Activated naive CD4-positive, alpha-beta T cell treated with anti-CD3 and anti-CD28 coated beads, Interleukin-2, amount 50 U/mL, for 24 hours (primary cell): ENCODE measurements around the gene DPP4.
"Not testable (repeated sequence)": the region's sequence is repeated elsewhere in the genome, so short reads cannot be mapped to it uniquely, and the experiment has no call there.

Experiments
- H3K27ac Mint-ChIP-seq: one replicate; pipeline ENCODE4 v1.8.0; 2021; ENCODE audit warnings: mild to moderate bottlenecking, mixed read lengths
- H3K27me3 Mint-ChIP-seq: one replicate; pipeline ENCODE4 v1.8.0; 2021; ENCODE audit warnings: mixed read lengths
- H3K36me3 Mint-ChIP-seq: one replicate; pipeline ENCODE4 v1.8.0; 2021; ENCODE audit warnings: mixed read lengths
- H3K4me1 Mint-ChIP-seq: one replicate; pipeline ENCODE4 v1.8.0; 2021; ENCODE audit warnings: mixed read lengths
- H3K4me3 Mint-ChIP-seq: one replicate; pipeline ENCODE4 v1.8.0; 2021; ENCODE audit warnings: mild to moderate bottlenecking, mixed read lengths
- H3K9me3 Mint-ChIP-seq: one replicate; pipeline ENCODE4 v1.8.0; 2021; ENCODE audit warnings: mixed read lengths

DPP4 gene

GRCh38 chr2:161980976-161981375 lies 93.0 kb downstream of the DPP4 start:
- Mint-ChIP-seq H3K27me3 (peaks cover 2% of the 10 kb centered on the region), H3K4me1 (peaks cover 32% of the 10 kb centered on the region), H3K27ac (no peak overlapping the region), H3K36me3 (no peaks in the 10 kb centered on the region), H3K4me3 (no peak overlapping the region), H3K9me3 (no peaks in the 10 kb centered on the region)

GRCh38 chr2:161979490-161979889 lies 94.5 kb downstream of the DPP4 start:
- peaks cover 2% of the 10 kb centered on the region for H3K27me3 Mint-ChIP-seq
- no peaks in the 10 kb centered on the region for H3K36me3 Mint-ChIP-seq
- no peaks in the 10 kb centered on the region for H3K9me3 Mint-ChIP-seq
- H3K27ac Mint-ChIP-seq: no peak overlapping the region
- H3K4me1 Mint-ChIP-seq: peaks cover 42% of the 10 kb centered on the region
- no peak overlapping the region for H3K4me3 Mint-ChIP-seq

- not testable (repeated sequence) for H3K9me3 Mint-ChIP-seq, H3K27ac Mint-ChIP-seq
- peaks cover 48% of the 10 kb centered on the region for H3K4me1 Mint-ChIP-seq
These were observed 96.1 kb downstream of the DPP4 start for GRCh38 chr2:161977926-161978325.

GRCh38 chr2:161976917-161977316 lies 97.1 kb downstream of the DPP4 start:
- no peak overlapping the region for H3K4me3 Mint-ChIP-seq
- no peaks in the 10 kb centered on the region for H3K9me3 Mint-ChIP-seq
- no peaks in the 10 kb centered on the region for H3K36me3 Mint-ChIP-seq
- H3K27ac Mint-ChIP-seq: no peak overlapping the region
- peaks cover 2% of the 10 kb centered on the region for H3K27me3 Mint-ChIP-seq
- peaks cover 48% of the 10 kb centered on the region for H3K4me1 Mint-ChIP-seq

More at GRCh38 chr2:161977926-161978325, 96.1 kb downstream of the DPP4 start:
- H3K27me3 Mint-ChIP-seq, H3K36me3 Mint-ChIP-seq, H3K4me3 Mint-ChIP-seq: not testable (repeated sequence)

GRCh38 chr2:161976295-161976694 lies 97.7 kb downstream of the DPP4 start:
- peaks cover 44% of the 10 kb centered on the region for H3K4me1 Mint-ChIP-seq
- no peak overlapping the region for H3K4me3 Mint-ChIP-seq
- H3K27me3 Mint-ChIP-seq: peaks cover 2% of the 10 kb centered on the region
- H3K36me3 Mint-ChIP-seq: no peaks in the 10 kb centered on the region
- no peaks in the 10 kb centered on the region for H3K9me3 Mint-ChIP-seq
- no peak overlapping the region for H3K27ac Mint-ChIP-seq

- H3K36me3 Mint-ChIP-seq: no peaks in the 10 kb centered on the region
- H3K27me3 Mint-ChIP-seq: peaks cover 2% of the 10 kb centered on the region
- H3K4me1 Mint-ChIP-seq: peaks cover 41% of the 10 kb centered on the region
- no peak overlapping the region for H3K4me3 Mint-ChIP-seq
- H3K9me3 Mint-ChIP-seq: no peaks in the 10 kb centered on the region
- no peak overlapping the region for H3K27ac Mint-ChIP-seq
These were observed 98.2 kb downstream of the DPP4 start for GRCh38 chr2:161975813-161976160.

GRCh38 chr2:161975062-161975812 lies 98.8 kb downstream of the DPP4 start:
- Mint-ChIP-seq H3K27me3 (peaks cover 2% of the 10 kb centered on the region), H3K9me3 (no peaks in the 10 kb centered on the region), H3K4me3 (no peak overlapping the region), H3K36me3 (no peaks in the 10 kb centered on the region), H3K4me1 (peaks cover 39% of the 10 kb centered on the region), H3K27ac (peak overlapping the region; percentile 24)

GRCh38 chr2:161974461-161974860 lies 99.6 kb downstream of the DPP4 start:
- Mint-ChIP-seq H3K27ac (no peak overlapping the region), H3K4me1 (peaks cover 35% of the 10 kb centered on the region), H3K27me3 (peaks cover 2% of the 10 kb centered on the region), H3K36me3 (no peaks in the 10 kb centered on the region), H3K4me3 (no peak overlapping the region), H3K9me3 (no peaks in the 10 kb centered on the region)

GRCh38 chr2:161972866-161973265 lies 101.1 kb downstream of the DPP4 start:
- H3K4me1 Mint-ChIP-seq: peaks cover 29% of the 10 kb centered on the region
- no peak overlapping the region for H3K4me3 Mint-ChIP-seq
- peaks cover 2% of the 10 kb centered on the region for H3K27me3 Mint-ChIP-seq
- H3K36me3 Mint-ChIP-seq: no peaks in the 10 kb centered on the region
- no peak overlapping the region for H3K27ac Mint-ChIP-seq
- no peaks in the 10 kb centered on the region for H3K9me3 Mint-ChIP-seq

- no peaks in the 10 kb centered on the region for H3K9me3 Mint-ChIP-seq
- H3K4me1 Mint-ChIP-seq: peaks cover 29% of the 10 kb centered on the region
- no peak overlapping the region for H3K4me3 Mint-ChIP-seq
- H3K27ac Mint-ChIP-seq: peak overlapping the region; percentile 10
- peaks cover 1% of the 10 kb centered on the region for H3K27me3 Mint-ChIP-seq
- no peaks in the 10 kb centered on the region for H3K36me3 Mint-ChIP-seq
These were observed 101.8 kb downstream of the DPP4 start for GRCh38 chr2:161972232-161972631.

- H3K27me3 Mint-ChIP-seq: no peaks in the 10 kb centered on the region
- H3K27ac Mint-ChIP-seq: no peak overlapping the region
- H3K9me3 Mint-ChIP-seq: no peaks in the 10 kb centered on the region
- H3K4me1 Mint-ChIP-seq: peaks cover 29% of the 10 kb centered on the region
- no peak overlapping the region for H3K4me3 Mint-ChIP-seq
- H3K36me3 Mint-ChIP-seq: no peaks in the 10 kb centered on the region
These were observed 102.5 kb downstream of the DPP4 start for GRCh38 chr2:161971551-161971950.

- no peak overlapping the region for H3K27ac Mint-ChIP-seq
- peaks cover 20% of the 10 kb centered on the region for H3K4me1 Mint-ChIP-seq
- H3K27me3 Mint-ChIP-seq: no peaks in the 10 kb centered on the region
- no peak overlapping the region for H3K4me3 Mint-ChIP-seq
- H3K9me3 Mint-ChIP-seq: no peaks in the 10 kb centered on the region
- H3K36me3 Mint-ChIP-seq: no peaks in the 10 kb centered on the region
These were observed 104.9 kb downstream of the DPP4 start for GRCh38 chr2:161969159-161969558.

GRCh38 chr2:161965994-161966393 lies 108.0 kb downstream of the DPP4 start:
- H3K9me3 Mint-ChIP-seq: no peaks in the 10 kb centered on the region
- H3K4me3 Mint-ChIP-seq: no peak overlapping the region
- H3K36me3 Mint-ChIP-seq: no peaks in the 10 kb centered on the region
- H3K27me3 Mint-ChIP-seq: no peaks in the 10 kb centered on the region
- H3K27ac Mint-ChIP-seq: no peak overlapping the region
- peaks cover 21% of the 10 kb centered on the region for H3K4me1 Mint-ChIP-seq

GRCh38 chr2:161964160-161964559 lies 109.9 kb downstream of the DPP4 start:
- H3K4me1 Mint-ChIP-seq: peaks cover 24% of the 10 kb centered on the region
- no peaks in the 10 kb centered on the region for H3K9me3 Mint-ChIP-seq
- H3K36me3 Mint-ChIP-seq: peaks cover 1% of the 10 kb centered on the region
- peak overlapping the region; percentile 31 for H3K27ac Mint-ChIP-seq
- H3K4me3 Mint-ChIP-seq: no peak overlapping the region
- H3K27me3 Mint-ChIP-seq: no peaks in the 10 kb centered on the region

- Mint-ChIP-seq H3K4me3 (no peak overlapping the region), H3K9me3 (no peaks in the 10 kb centered on the region), H3K36me3 (peaks cover 1% of the 10 kb centered on the region), H3K4me1 (peaks cover 30% of the 10 kb centered on the region), H3K27ac (no peak overlapping the region), H3K27me3 (no peaks in the 10 kb centered on the region)
These were observed 111.9 kb downstream of the DPP4 start for GRCh38 chr2:161962160-161962559.

- Mint-ChIP-seq H3K4me3 (no peak overlapping the region), H3K4me1 (peaks cover 41% of the 10 kb centered on the region), H3K27ac (no peak overlapping the region), H3K9me3 (no peaks in the 10 kb centered on the region), H3K27me3 (no peaks in the 10 kb centered on the region), H3K36me3 (peaks cover 1% of the 10 kb centered on the region)
These were observed 113.0 kb downstream of the DPP4 start for GRCh38 chr2:161961061-161961460.

GRCh38 chr2:161956738-161957137 lies 117.3 kb downstream of the DPP4 start:
- no peaks in the 10 kb centered on the region for H3K9me3 Mint-ChIP-seq
- no peaks in the 10 kb centered on the region for H3K27me3 Mint-ChIP-seq
- H3K27ac Mint-ChIP-seq: peak overlapping the region; percentile 56
- peaks cover 64% of the 10 kb centered on the region for H3K4me1 Mint-ChIP-seq
- H3K36me3 Mint-ChIP-seq: peaks cover 1% of the 10 kb centered on the region
- peak overlapping the region; percentile 64 for H3K4me3 Mint-ChIP-seq
